KOPT-K1 (cell line): ENCODE measurements around the gene NRG3.

Experiments used
- H3K27ac ChIP-seq: fragments of 200-600 bp; sonication (generic); 2 replicates; pipeline ENCODE4 v1.5.1; 2016; ENCODE audit warnings: antibody characterized with exemption, mild to moderate bottlenecking, low read depth, low read length; ENCODE audit not compliant: poor library complexity, severe bottlenecking
- H3K36me3 ChIP-seq: fragments of 200-600 bp; sonication (generic); 2 replicates; pipeline ENCODE4 v1.5.1; 2017; ENCODE audit warnings: antibody characterized with exemption, mild to moderate bottlenecking, low read length, moderate library complexity; ENCODE audit not compliant: insufficient read depth
- H3K9me3 ChIP-seq: fragments of 200-600 bp; sonication (generic); 2 replicates; pipeline ENCODE4 v1.5.1; 2017; ENCODE audit warnings: antibody characterized with exemption, low read length, mild to moderate bottlenecking; ENCODE audit not compliant: insufficient read depth, poor library complexity, severe bottlenecking

The NRG3 gene

GRCh38 chr10:82161264-82161663, 286.3 kb downstream of the NRG3 start:
- H3K36me3 ChIP-seq: no peaks in the 10 kb centered on the region
- H3K9me3 ChIP-seq: no peaks in the 10 kb centered on the region
- no peak overlapping the region for H3K27ac ChIP-seq

- Histone ChIP-seq H3K27ac (no peak overlapping the region), H3K36me3 (no peaks in the 10 kb centered on the region), H3K9me3 (no peaks in the 10 kb centered on the region)
Measured at GRCh38 chr10:82162549-82163195, 287.7 kb downstream of the NRG3 start.

- H3K27ac ChIP-seq: no peak overlapping the region
- no peaks in the 10 kb centered on the region for H3K36me3 ChIP-seq
- H3K9me3 ChIP-seq: no peaks in the 10 kb centered on the region
Measured at GRCh38 chr10:82171899-82172298, 296.9 kb downstream of the NRG3 start.

GRCh38 chr10:82176587-82176986, 301.6 kb downstream of the NRG3 start:
- Histone ChIP-seq H3K27ac (no peak overlapping the region), H3K9me3 (no peaks in the 10 kb centered on the region), H3K36me3 (no peaks in the 10 kb centered on the region)

GRCh38 chr10:82190432-82191260, 315.7 kb downstream of the NRG3 start:
- Histone ChIP-seq H3K36me3 (no peaks in the 10 kb centered on the region), H3K27ac (no peak overlapping the region), H3K9me3 (no peaks in the 10 kb centered on the region)

- no peak overlapping the region for H3K27ac ChIP-seq
- no peaks in the 10 kb centered on the region for H3K36me3 ChIP-seq
- H3K9me3 ChIP-seq: no peaks in the 10 kb centered on the region
Measured at GRCh38 chr10:82191653-82192052, 316.7 kb downstream of the NRG3 start.

GRCh38 chr10:82192665-82193064, 317.7 kb downstream of the NRG3 start:
- H3K27ac ChIP-seq: no peak overlapping the region
- no peaks in the 10 kb centered on the region for H3K36me3 ChIP-seq
- no peaks in the 10 kb centered on the region for H3K9me3 ChIP-seq

GRCh38 chr10:82194419-82194818, 319.4 kb downstream of the NRG3 start:
- H3K9me3 ChIP-seq: no peaks in the 10 kb centered on the region
- H3K36me3 ChIP-seq: no peaks in the 10 kb centered on the region
- no peak overlapping the region for H3K27ac ChIP-seq

GRCh38 chr10:82206831-82207230, 331.8 kb downstream of the NRG3 start:
- H3K9me3 ChIP-seq: no peaks in the 10 kb centered on the region
- no peak overlapping the region for H3K27ac ChIP-seq
- H3K36me3 ChIP-seq: no peaks in the 10 kb centered on the region

GRCh38 chr10:82208726-82209125, 333.7 kb downstream of the NRG3 start:
- H3K27ac ChIP-seq: no peak overlapping the region

GRCh38 chr10:82210331-82210730, 335.3 kb downstream of the NRG3 start:
- Histone ChIP-seq H3K9me3 (no peaks in the 10 kb centered on the region), H3K27ac (no peak overlapping the region), H3K36me3 (no peaks in the 10 kb centered on the region)

More at GRCh38 chr10:82208726-82209125, 333.7 kb downstream of the NRG3 start:
- H3K36me3 ChIP-seq: no peaks in the 10 kb centered on the region
- no peaks in the 10 kb centered on the region for H3K9me3 ChIP-seq

- no peak overlapping the region for H3K27ac ChIP-seq
- H3K9me3 ChIP-seq: no peaks in the 10 kb centered on the region
- no peaks in the 10 kb centered on the region for H3K36me3 ChIP-seq
Measured at GRCh38 chr10:82211346-82211745, 336.4 kb downstream of the NRG3 start.

GRCh38 chr10:82212753-82213152, 337.8 kb downstream of the NRG3 start:
- no peaks in the 10 kb centered on the region for H3K9me3 ChIP-seq
- H3K27ac ChIP-seq: no peak overlapping the region
- no peaks in the 10 kb centered on the region for H3K36me3 ChIP-seq

GRCh38 chr10:82213784-82214183, 338.8 kb downstream of the NRG3 start:
- Histone ChIP-seq H3K9me3 (no peaks in the 10 kb centered on the region), H3K36me3 (no peaks in the 10 kb centered on the region), H3K27ac (no peak overlapping the region)

- no peak overlapping the region for H3K27ac ChIP-seq
- no peaks in the 10 kb centered on the region for H3K9me3 ChIP-seq
- no peaks in the 10 kb centered on the region for H3K36me3 ChIP-seq
Measured at GRCh38 chr10:82221056-82221455, 346.1 kb downstream of the NRG3 start.
